H1 (cell line): Measurements from ENCODE around the gene NCR2. TPM values are rescaled to one million over a fixed set of nuclear protein-coding genes. Genes with fewer than 3 reads are reported as not detected.
A peak's percentile ranks its signal among the peaks of the same experiment; 100 is the strongest.

Source experiments
- CTCF ChIA-PET: fragments of 300-600 bp; sonication (Branson Sonifier 250); formaldehyde crosslinking; loops from one replicate; lab custom pipeline; 2021; ENCODE audit not compliant: partially characterized antibody; lab: Charles Lee
- POLR2A ChIA-PET: fragments of 300-600 bp; sonication (Branson Sonifier 250); formaldehyde crosslinking; loops from one replicate; lab custom pipeline; 2021; ENCODE audit warnings: inconsistent platforms; ENCODE audit not compliant: partially characterized antibody; lab: Charles Lee
- DNase-seq, 2 experiments: peaks; one replicate each; pipeline versions ENCODE4 v3.0.0 to v3.0.0-alpha.2; 2010 to 2022; ENCODE audit warnings: low spot score in 2 of 2, low read depth in 1 of 2, mixed read lengths in 1 of 2
- FAIRE-seq: peaks from 2 replicates; lab custom pipeline; 2011; peaks lifted over from hg19 to GRCh38; lab: Jason Lieb, UNC
- H2AFZ ChIP-seq: 2 replicates; pipeline ENCODE4 v1.8.1; 2012; ENCODE audit warnings: low read length, inconsistent platforms
- H2AK5ac ChIP-seq: 2 replicates; pipeline ENCODE4 v1.6.1; 2013; ENCODE audit warnings: low read depth, low read length
- H2BK120ac ChIP-seq: replicated peaks from 2 replicates; pipeline ENCODE3; 2013; ENCODE audit warnings: low read depth, low read length, inconsistent platforms
- H2BK12ac ChIP-seq: 2 replicates; pipeline ENCODE4 v1.6.1; 2013; ENCODE audit warnings: low read depth, low read length
- H2BK15ac ChIP-seq: 2 replicates; pipeline ENCODE4 v1.6.1; 2013; ENCODE audit warnings: low read length
- H2BK20ac ChIP-seq: 2 replicates; pipeline ENCODE4 v1.6.1; 2013; ENCODE audit warnings: low read length
- H2BK5ac ChIP-seq: 2 replicates; pipeline ENCODE4 v1.6.1; 2013; ENCODE audit warnings: low read depth, low read length
- H3K14ac ChIP-seq: 2 replicates; pipeline ENCODE4 v1.6.1; 2013; ENCODE audit warnings: inconsistent platforms; ENCODE audit not compliant: insufficient read length
- H3K18ac ChIP-seq: 2 replicates; pipeline ENCODE4 v1.6.1; 2013; ENCODE audit warnings: low read length; ENCODE audit errors: extremely low read depth
- H3K23ac ChIP-seq: 2 replicates; pipeline ENCODE4 v1.6.1; 2013; ENCODE audit warnings: inconsistent platforms; ENCODE audit not compliant: insufficient read length
- H3K23me2 ChIP-seq: 2 replicates; pipeline ENCODE4 v1.6.1; 2013; ENCODE audit warnings: low read depth, low read length
- H3K27ac ChIP-seq: 2 replicates; pipeline ENCODE4 v1.6.1; 2011; ENCODE audit warnings: low read depth, low read length, inconsistent platforms
- H3K27me3 ChIP-seq, 4 experiments: replicated peaks in 1 of 4; 1 replicate in 1 of 4; 2 replicates in 3 of 4; pipeline versions ENCODE4 v1.6.1 to v1.8.1; 2011 to 2013; ENCODE audit warnings: low read length in 3 of 4, mild to moderate bottlenecking in 3 of 4, inconsistent platforms in 2 of 4, mixed read lengths in 2 of 4, moderate library complexity in 1 of 4; ENCODE audit not compliant: control insufficient read depth in 3 of 4, insufficient read depth in 3 of 4; ENCODE audit errors: extremely low read depth in 1 of 4
- H3K36me3 ChIP-seq, 4 experiments: 2 replicates each; pipeline versions ENCODE4 v1.6.1 to v1.8.1; 2011 to 2013; ENCODE audit warnings: mild to moderate bottlenecking in 4 of 4, low read length in 3 of 4, moderate library complexity in 2 of 4, control low read depth in 1 of 4, inconsistent platforms in 1 of 4; ENCODE audit not compliant: insufficient read depth in 4 of 4, control insufficient read depth in 2 of 4
- H3K4ac ChIP-seq: replicated peaks from 2 replicates; pipeline ENCODE3; 2013; ENCODE audit warnings: low read length, low read depth, mixed read lengths, inconsistent platforms; ENCODE audit not compliant: insufficient read length
- H3K4me1 ChIP-seq, 4 experiments: replicated peaks in 1 of 4; 1 replicate in 1 of 4; 2 replicates in 3 of 4; pipeline versions ENCODE4 v1.6.1 to v1.8.1; 2011 to 2013; ENCODE audit warnings: low read length in 3 of 4, inconsistent platforms in 2 of 4, mixed read lengths in 1 of 4; ENCODE audit not compliant: insufficient read depth in 4 of 4, control insufficient read depth in 3 of 4
- H3K4me2 ChIP-seq, 2 experiments: 2 replicates each; pipeline versions ENCODE4 v1.6.1 to v1.8.1; 2011 to 2013; ENCODE audit warnings: low read depth in 2 of 2, low read length in 2 of 2, control low read depth in 1 of 2, inconsistent platforms in 1 of 2, mild to moderate bottlenecking in 1 of 2; ENCODE audit not compliant: insufficient read depth in 1 of 2
- H3K4me3 ChIP-seq, 4 experiments: fragments of 200-600, 300-600 bp in 1 of 4; sonication (generic), shearing (Covaris generic), sonication (Bioruptor Twin) in 1 of 4; 2 replicates each; pipeline versions ENCODE4 v1.5.1 to v1.8.1; 2011 to 2016; ENCODE audit warnings: low read length in 4 of 4, low read depth in 3 of 4, control low read depth in 2 of 4, inconsistent platforms in 2 of 4, mild to moderate bottlenecking in 2 of 4, mixed read lengths in 1 of 4, moderate library complexity in 1 of 4; ENCODE audit not compliant: insufficient read depth in 2 of 4; ENCODE audit errors: extremely low read depth in 1 of 4
- H3K56ac ChIP-seq: replicated peaks from 2 replicates; pipeline ENCODE3; 2013; ENCODE audit warnings: low read depth, mild to moderate bottlenecking, mixed read lengths, low read length, inconsistent platforms; ENCODE audit not compliant: insufficient read length
- H3K79me1 ChIP-seq: 2 replicates; pipeline ENCODE4 v1.6.1; 2013; ENCODE audit warnings: low read depth, low read length, control low read depth
- H3K79me2 ChIP-seq, 2 experiments: 2 replicates each; pipeline versions ENCODE4 v1.6.1 to v1.8.1; 2012 to 2013; ENCODE audit warnings: low read length in 2 of 2, mild to moderate bottlenecking in 2 of 2, inconsistent platforms in 1 of 2; ENCODE audit not compliant: insufficient read depth in 2 of 2, control insufficient read depth in 1 of 2
- H3K9ac ChIP-seq, 4 experiments: replicated peaks in 1 of 4; 1 replicate in 1 of 4; 2 replicates in 3 of 4; pipeline versions ENCODE4 v1.6.1 to v1.8.1; 2011 to 2013; ENCODE audit warnings: low read depth in 3 of 4, low read length in 3 of 4, control low read depth in 2 of 4, mild to moderate bottlenecking in 2 of 4, moderate library complexity in 2 of 4, inconsistent platforms in 1 of 4; ENCODE audit errors: extremely low read depth in 1 of 4
- H3K9me3 ChIP-seq, 2 experiments: 2 replicates each; pipeline versions ENCODE4 v1.6.1 to v1.8.1; 2012 to 2013; ENCODE audit warnings: mild to moderate bottlenecking in 2 of 2, moderate library complexity in 2 of 2, control low read depth in 1 of 2, inconsistent platforms in 1 of 2, low read depth in 1 of 2, low read length in 1 of 2, mixed read lengths in 1 of 2; ENCODE audit not compliant: insufficient read depth in 2 of 2
- H4K20me1 ChIP-seq, 2 experiments: replicated peaks in 1 of 2; 2 replicates each; pipeline versions ENCODE3 to v1.8.1; 2011 to 2013; ENCODE audit warnings: inconsistent platforms in 2 of 2, low read length in 2 of 2, mild to moderate bottlenecking in 1 of 2; ENCODE audit not compliant: insufficient read depth in 2 of 2, control insufficient read depth in 1 of 2
- H4K5ac ChIP-seq: 2 replicates; pipeline ENCODE4 v1.6.1; 2013; ENCODE audit warnings: low read length, low read depth, mixed read lengths, inconsistent platforms; ENCODE audit not compliant: insufficient read length
- H4K8ac ChIP-seq: 2 replicates; pipeline ENCODE4 v1.8.0; 2013; ENCODE audit warnings: mild to moderate bottlenecking, moderate library complexity, low read length, inconsistent platforms; ENCODE audit not compliant: insufficient read depth; ENCODE audit errors: extremely low read depth
- H4K91ac ChIP-seq: replicated peaks from 2 replicates; pipeline ENCODE3; 2013; ENCODE audit warnings: low read length, mixed read lengths, inconsistent platforms; ENCODE audit not compliant: insufficient read length
- SP2 ChIP-seq: IDR thresholded peaks from 2 replicates; pipeline ENCODE4 v1.6.1; 2012; ENCODE audit warnings: mild to moderate bottlenecking, low read length, inconsistent platforms
- WGBS, 2 experiments: shearing (Covaris generic) in 1 of 2; methylation state at CpG; one replicate each; pipeline versions ENCODE4 v1.1.6 to v1.1.7; 2013 to 2015; ENCODE audit warnings: low lambda C conversion rate in 2 of 2, mixed read lengths in 2 of 2, inconsistent platforms in 1 of 2, low coverage in 1 of 2, missing lambda C conversion rate in 1 of 2; ENCODE audit not compliant: insufficient replicate concordance in 2 of 2, insufficient coverage in 1 of 2, insufficient read length in 1 of 2; ENCODE audit errors: extremely low coverage in 1 of 2, missing lambda C conversion rate in 1 of 2; 5-methylcytosine and 5-hydroxymethylcytosine counted together
- polyA plus RNA-seq, 7 experiments: library from polyadenylated mRNA; depleted of rRNA in 3 of 7; stranded (reverse) in 5 of 7; unstranded in 2 of 7; fragments of >200 nt in 5 of 7; fragments of 200-250 nt in 2 of 7; gene quantifications; 1 replicate in 5 of 7; 2 replicates in 1 of 7; 4 replicates in 1 of 7; pipeline versions ENCODE4 v1.2.1 to v1.2.3, GENCODE V29; 2011 to 2013; ENCODE audit warnings: missing spikeins in 2 of 7, mixed read lengths in 2 of 7
- total RNA-seq: library from RNA; stranded (reverse); fragmentation: NEBNext Ultra II Directional; extraction: Animal tissue kit (Norgen Biotek cat#: 25700); gene quantifications from 2 replicates; pipeline ENCODE4 v1.2.1, GENCODE V29; 2021
- TF ChIP-seq, protein P1 (sequence below), 3 experiments: IDR thresholded peaks; 1 replicate in 2 of 3; 2 replicates in 1 of 3; pipeline versions ENCODE4 v1.5.1 to v1.6.1; 2011; ENCODE audit warnings: low read length in 3 of 3, mild to moderate bottlenecking in 3 of 3, inconsistent platforms in 2 of 3, low read depth in 1 of 3, moderate library complexity in 1 of 3; ENCODE audit not compliant: insufficient read depth in 1 of 3; ENCODE audit errors: control extremely low read depth in 1 of 3

NCR2 gene
- total and polyA plus RNA-seq, 2 of the 8 experiments (the other 6 are each of a cell fraction or from before 2014, with no cell fraction given): not detected

DNA sequence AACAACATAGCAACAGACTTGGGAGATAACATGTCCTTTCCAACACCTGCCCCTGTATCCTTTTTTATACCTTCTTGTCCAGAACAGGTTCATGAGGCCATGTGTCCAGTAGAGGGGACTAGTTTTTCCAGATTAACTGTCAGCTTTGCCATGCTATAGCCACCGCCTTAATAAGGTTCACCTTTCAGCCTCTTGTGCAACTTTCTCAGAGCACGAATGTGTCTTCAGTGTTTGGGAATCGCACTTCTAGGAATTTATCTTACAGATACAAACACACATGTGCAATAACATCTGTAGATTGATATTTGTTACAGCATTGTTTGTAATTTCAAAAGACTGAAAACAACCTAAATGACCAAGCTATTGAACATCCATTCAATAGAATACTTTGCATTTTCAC, 21.4 kb downstream of the NCR2 start:
- no peaks in the 10 kb centered on the region; a peak in 2 of 7 replicates for H3K4me1 ChIP-seq
- no peaks in the 10 kb centered on the region for H3K36me3 ChIP-seq
- H2AK5ac ChIP-seq: no peak overlapping the region
- H3K79me2 ChIP-seq: no peaks in the 10 kb centered on the region
- H3K4ac ChIP-seq: no peak overlapping the region
- ChIA-PET CTCF (interaction anchor here (0.6 to 1.4 kb wide), 5 partner anchors 11 to 338 kb away, joined by 3 to 12 read pairs (median 3); no protein-coding TSS in a partner anchor), POLR2A (no interaction called here)
- DNase-seq (no peak), FAIRE-seq (no peak)
- H3K4me3 ChIP-seq: no peak overlapping the region
- no peak overlapping the region for H4K5ac ChIP-seq
- peaks cover 16 to 17% of the 10 kb centered on the region in 2 experiments for H3K9me3 ChIP-seq
- no peaks in the 10 kb centered on the region for H3K79me1 ChIP-seq
- H3K27ac ChIP-seq: no peak overlapping the region
- no peak overlapping the region for H2BK15ac ChIP-seq
- no peak overlapping the region for H4K91ac ChIP-seq
- H3K56ac ChIP-seq: no peak overlapping the region
- no peak overlapping the region for H4K8ac ChIP-seq
- no peak overlapping the region for H3K18ac ChIP-seq
- H3K4me2 ChIP-seq: no peak overlapping the region
- H2BK5ac ChIP-seq: no peak overlapping the region
- WGBS, 2 experiments: 92% methylated on average over 3 of the region's 3 CpGs; no CpG with 5 or more reads in 1 of the 2 experiments
- no peaks in the 10 kb centered on the region for H4K20me1 ChIP-seq
- TF ChIP-seq, protein P1, sequence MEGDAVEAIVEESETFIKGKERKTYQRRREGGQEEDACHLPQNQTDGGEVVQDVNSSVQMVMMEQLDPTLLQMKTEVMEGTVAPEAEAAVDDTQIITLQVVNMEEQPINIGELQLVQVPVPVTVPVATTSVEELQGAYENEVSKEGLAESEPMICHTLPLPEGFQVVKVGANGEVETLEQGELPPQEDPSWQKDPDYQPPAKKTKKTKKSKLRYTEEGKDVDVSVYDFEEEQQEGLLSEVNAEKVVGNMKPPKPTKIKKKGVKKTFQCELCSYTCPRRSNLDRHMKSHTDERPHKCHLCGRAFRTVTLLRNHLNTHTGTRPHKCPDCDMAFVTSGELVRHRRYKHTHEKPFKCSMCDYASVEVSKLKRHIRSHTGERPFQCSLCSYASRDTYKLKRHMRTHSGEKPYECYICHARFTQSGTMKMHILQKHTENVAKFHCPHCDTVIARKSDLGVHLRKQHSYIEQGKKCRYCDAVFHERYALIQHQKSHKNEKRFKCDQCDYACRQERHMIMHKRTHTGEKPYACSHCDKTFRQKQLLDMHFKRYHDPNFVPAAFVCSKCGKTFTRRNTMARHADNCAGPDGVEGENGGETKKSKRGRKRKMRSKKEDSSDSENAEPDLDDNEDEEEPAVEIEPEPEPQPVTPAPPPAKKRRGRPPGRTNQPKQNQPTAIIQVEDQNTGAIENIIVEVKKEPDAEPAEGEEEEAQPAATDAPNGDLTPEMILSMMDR (IDR thresholded peaks at IDR 0.05; ENCODE audit: control extremely low read depth in 1 of 3, insufficient read depth in 1 of 3, low read depth in 1 of 3, low read length in 3 of 3): peak in 1 of 3 experiments; percentile 7; a peak in 1 of 4 replicates
- TF ChIP-seq SP2: no peak
- H2BK20ac ChIP-seq: no peak overlapping the region
- H3K23me2 ChIP-seq: no peaks in the 10 kb centered on the region
- H3K27me3 ChIP-seq: no peaks in the 10 kb centered on the region; a peak in 1 of 7 replicates
- H2AFZ ChIP-seq: no peak overlapping the region
- H3K23ac ChIP-seq: no peak overlapping the region
- no peak overlapping the region for H2BK12ac ChIP-seq
- no peak overlapping the region for H2BK120ac ChIP-seq
- H3K14ac ChIP-seq: no peak overlapping the region
- no peak overlapping the region for H3K9ac ChIP-seq
